Measurements from ENCODE around the gene CENPV.
"Not testable (repeated sequence)": the region's sequence is repeated elsewhere in the genome, so short reads cannot be mapped to it uniquely, and the experiment has no call there.

Gene CENPV

GRCh38 chr17:16353317-16354174 is at the start of gene CENPV:
Gene CENPV (minus strand): TSS chr17:16353469. CDS start chr17:16353436, 33 bp downstream.
- DNase-seq: peak; percentile 91

- peak; percentile 95 for DNase-seq
These were observed 45.3 kb upstream of the CENPV start for GRCh38 chr17:16398270-16399267.

- peak; percentile 85 for DNase-seq
These were observed 43.4 kb upstream of the CENPV start for GRCh38 chr17:16396693-16397092.

GRCh38 chr17:16395887-16396286 is 42.6 kb upstream of the CENPV start:
- DNase-seq: not testable (repeated sequence)

- DNase-seq: not testable (repeated sequence)
These were observed 39.2 kb upstream of the CENPV start for GRCh38 chr17:16392491-16392890.

GRCh38 chr17:16391451-16391850 is 38.2 kb upstream of the CENPV start:
- DNase-seq: no peak

GRCh38 chr17:16386126-16386507 is 32.8 kb upstream of the CENPV start:
- peak; percentile 65 for DNase-seq

GRCh38 chr17:16384557-16384956 is 31.3 kb upstream of the CENPV start:
- DNase-seq: no peak

GRCh38 chr17:16383772-16384287 is 30.6 kb upstream of the CENPV start:
- no peak for DNase-seq

GRCh38 chr17:16383216-16383615 is 29.9 kb upstream of the CENPV start:
- DNase-seq: no peak

- no peak for DNase-seq
These were observed 28.2 kb upstream of the CENPV start for GRCh38 chr17:16381496-16381820.

GRCh38 chr17:16380640-16381495 is 27.6 kb upstream of the CENPV start, which contains the start of gene UBB:
Gene UBB (plus strand): TSS chr17:16381091. CDS start chr17:16381908, 817 bp downstream.
- DNase-seq: peak; percentile 100

GRCh38 chr17:16379654-16380053 is 26.4 kb upstream of the CENPV start:
- DNase-seq: peak; percentile 67

GRCh38 chr17:16378636-16379282 is 25.5 kb upstream of the CENPV start:
- peak; percentile 76 for DNase-seq

- no peak for DNase-seq
These were observed 24.7 kb upstream of the CENPV start for GRCh38 chr17:16377941-16378341.

GRCh38 chr17:16374146-16374938 is 21.1 kb upstream of the CENPV start:
- no peak for DNase-seq

GRCh38 chr17:16371742-16372141 is 18.5 kb upstream of the CENPV start:
- no peak for DNase-seq

GRCh38 chr17:16364625-16365024 is 11.4 kb upstream of the CENPV start:
- DNase-seq: no peak

GRCh38 chr17:16363749-16364536 is 10.7 kb upstream of the CENPV start:
- DNase-seq: peak; percentile 91

GRCh38 chr17:16361874-16362273 is 8.6 kb upstream of the CENPV start:
- no peak for DNase-seq
